Effector CD8-positive, alpha-beta T cell (primary cell): Measurements from ENCODE around the gene GRIA1.

ENCODE experiments used
- DNase-seq: peaks from one replicate; lab custom pipeline; 2025; lab: John Stamatoyannopoulos, UW
- total RNA-seq, 4 experiments: gene quantifications; one replicate each; lab custom pipeline; 2026; lab: John Stamatoyannopoulos, UW

Gene GRIA1
- total RNA-seq, result 0 to 0.24 (median 0.04) reads per million in 4 experiments

- no peak for DNase-seq
Measured at GRCh38 chr5:153490118-153491037, at the start of gene GRIA1. GRIA1 (plus strand) TSS chr5:153490670.

GRCh38 chr5:153445875-153446579, 44.4 kb upstream of the GRIA1 start:
- DNase-seq, result no peak

- DNase-seq, result no peak
Measured at GRCh38 chr5:153447534-153447933, 42.9 kb upstream of the GRIA1 start.

GRCh38 chr5:153456354-153456753, 34.1 kb upstream of the GRIA1 start:
- no peak for DNase-seq

- DNase-seq, result no peak
Measured at GRCh38 chr5:153456993-153457392, 33.5 kb upstream of the GRIA1 start.

- no peak for DNase-seq
Measured at GRCh38 chr5:153458268-153458667, 32.2 kb upstream of the GRIA1 start.

- DNase-seq, result no peak
Measured at GRCh38 chr5:153459051-153459743, 31.3 kb upstream of the GRIA1 start.

- DNase-seq, result no peak
Measured at GRCh38 chr5:153460421-153460820, 30.0 kb upstream of the GRIA1 start.

- DNase-seq, result no peak
Measured at GRCh38 chr5:153461341-153461740, 29.1 kb upstream of the GRIA1 start.

- no peak for DNase-seq
Measured at GRCh38 chr5:153463806-153464205, 26.7 kb upstream of the GRIA1 start.

- no peak for DNase-seq
Measured at GRCh38 chr5:153467546-153467945, 22.9 kb upstream of the GRIA1 start.

GRCh38 chr5:153469423-153469822, 21.0 kb upstream of the GRIA1 start:
- no peak for DNase-seq

- no peak for DNase-seq
Measured at GRCh38 chr5:153470736-153471135, 19.7 kb upstream of the GRIA1 start.

GRCh38 chr5:153476767-153477166, 13.7 kb upstream of the GRIA1 start:
- DNase-seq, result no peak

- no peak for DNase-seq
Measured at GRCh38 chr5:153480401-153480800, 10.1 kb upstream of the GRIA1 start.

GRCh38 chr5:153483482-153483881, 7.0 kb upstream of the GRIA1 start:
- no peak for DNase-seq

GRCh38 chr5:153485641-153486040, 4.8 kb upstream of the GRIA1 start:
- DNase-seq, result no peak

- no peak for DNase-seq
Measured at GRCh38 chr5:153486771-153487170, 3.7 kb upstream of the GRIA1 start.

- no peak for DNase-seq
Measured at GRCh38 chr5:153489611-153490010, 859 bp upstream of the GRIA1 start.

- no peak for DNase-seq
Measured at GRCh38 chr5:153491038-153491744, 721 bp downstream of the GRIA1 start.

GRCh38 chr5:153491856-153492255, 1.4 kb downstream of the GRIA1 start:
- no peak for DNase-seq

GRCh38 chr5:153496835-153497234, 6.4 kb downstream of the GRIA1 start:
- DNase-seq, result no peak
